Activated CD8-positive, alpha-beta memory T cell treated with anti-CD3 and anti-CD28 coated beads, Interleukin-2, amount 50 U/mL, for 4 hours (primary cell): ENCODE results near the gene SEC22A.

ENCODE experiments used
- DNase-seq: peaks from one replicate; pipeline ENCODE4 v3.0.0-alpha.2; 2020

The SEC22A gene

GRCh38 chr3:123290107-123290930, 88.6 kb downstream of the SEC22A start:
- DNase-seq, result no peak

GRCh38 chr3:123290962-123291361, 89.2 kb downstream of the SEC22A start:
- DNase-seq, result no peak

GRCh38 chr3:123291404-123291803, 89.7 kb downstream of the SEC22A start:
- DNase-seq, result no peak

GRCh38 chr3:123292321-123293310, 90.9 kb downstream of the SEC22A start:
- no peak for DNase-seq

GRCh38 chr3:123294296-123294938, 92.7 kb downstream of the SEC22A start:
- no peak for DNase-seq

GRCh38 chr3:123295171-123295900, 93.6 kb downstream of the SEC22A start:
- no peak for DNase-seq

- DNase-seq, result no peak
These were observed 94.1 kb downstream of the SEC22A start for GRCh38 chr3:123295901-123296250.

GRCh38 chr3:123296261-123296660, 94.5 kb downstream of the SEC22A start:
- DNase-seq, result no peak

GRCh38 chr3:123296836-123297626, 95.3 kb downstream of the SEC22A start:
- DNase-seq, result no peak

- no peak for DNase-seq
These were observed 95.8 kb downstream of the SEC22A start for GRCh38 chr3:123297627-123297899.

GRCh38 chr3:123298903-123299302, 97.2 kb downstream of the SEC22A start:
- DNase-seq, result no peak

GRCh38 chr3:123299581-123299980, 97.8 kb downstream of the SEC22A start:
- no peak for DNase-seq

GRCh38 chr3:123300056-123300455, 98.3 kb downstream of the SEC22A start:
- no peak for DNase-seq

GRCh38 chr3:123300583-123300982, 98.8 kb downstream of the SEC22A start:
- DNase-seq, result no peak

- DNase-seq, result no peak
These were observed 99.8 kb downstream of the SEC22A start for GRCh38 chr3:123301331-123302184.

GRCh38 chr3:123302961-123303360, 101.2 kb downstream of the SEC22A start:
- DNase-seq, result no peak

- DNase-seq, result no peak
These were observed 102.3 kb downstream of the SEC22A start for GRCh38 chr3:123303976-123304560.

- DNase-seq, result no peak
These were observed 103.4 kb downstream of the SEC22A start for GRCh38 chr3:123305192-123305591.

- DNase-seq, result no peak
These were observed 105.3 kb downstream of the SEC22A start for GRCh38 chr3:123307064-123307463.

- DNase-seq, result no peak
These were observed 108.4 kb downstream of the SEC22A start for GRCh38 chr3:123310186-123310585.

GRCh38 chr3:123310741-123311140, 109.0 kb downstream of the SEC22A start:
- no peak for DNase-seq
